ENCODE results near the gene TMEM145.

The TMEM145 gene

DNA sequence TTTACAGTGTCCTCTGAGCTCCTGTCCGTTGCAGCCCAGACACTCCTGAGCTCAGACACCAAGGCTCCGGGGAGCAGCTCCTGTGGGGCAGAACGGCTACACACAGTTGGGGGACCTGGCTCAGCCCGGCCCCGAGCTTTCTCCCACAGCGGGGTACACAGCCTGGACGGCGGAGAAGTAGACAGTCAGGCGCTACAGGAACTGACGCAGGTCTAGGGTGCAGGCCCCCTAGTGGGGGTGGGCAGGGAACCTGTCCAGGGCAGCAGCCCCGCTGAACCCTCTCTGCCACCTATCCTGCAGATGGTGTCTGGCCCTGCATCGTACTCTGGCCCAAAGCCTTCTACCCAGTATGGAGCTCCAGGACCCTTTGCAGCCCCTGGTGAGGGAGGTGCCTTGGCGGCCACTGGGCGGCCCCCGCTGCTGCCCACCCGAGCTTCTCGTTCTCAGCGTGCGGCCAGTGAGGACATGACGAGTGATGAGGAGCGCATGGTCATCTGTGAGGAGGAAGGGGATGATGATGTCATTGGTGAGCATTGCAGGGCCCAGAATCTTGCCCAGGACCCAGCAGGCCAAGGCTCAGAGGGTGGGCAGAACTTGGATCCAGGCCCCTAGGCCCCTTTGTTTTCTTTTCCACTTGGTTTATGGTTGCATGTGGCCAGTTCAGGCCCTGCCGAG is 24.1 kb upstream of the TMEM145 start:
- no peak for DNase-seq (ENCODE audit: low read depth in 2 of 2)

DNA sequence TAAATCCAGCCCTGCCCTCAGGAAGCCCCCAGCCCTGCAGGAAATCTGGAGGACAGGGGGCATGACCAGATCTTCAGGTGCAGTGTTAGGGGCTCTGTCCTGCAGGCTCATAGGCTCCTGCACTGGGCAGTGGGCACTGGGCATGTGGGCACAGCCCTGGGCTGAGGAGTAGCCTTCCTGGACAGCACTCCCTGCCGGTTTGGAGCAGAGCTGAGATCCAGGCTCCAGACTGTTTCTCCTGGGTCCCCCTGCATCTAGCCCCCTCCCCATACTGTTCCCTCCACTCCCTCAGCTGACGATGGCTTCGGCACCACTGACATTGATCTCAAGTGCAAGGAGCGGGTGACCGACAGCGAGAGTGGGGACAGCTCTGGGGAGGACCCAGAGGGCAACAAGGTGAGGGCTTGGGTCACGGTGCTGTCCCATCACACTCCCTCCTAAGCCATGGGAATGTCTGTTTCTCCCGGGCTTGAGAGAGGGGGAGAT is 23.5 kb upstream of the TMEM145 start:
- no peak for DNase-seq (ENCODE audit: low read depth in 2 of 2)

DNA sequence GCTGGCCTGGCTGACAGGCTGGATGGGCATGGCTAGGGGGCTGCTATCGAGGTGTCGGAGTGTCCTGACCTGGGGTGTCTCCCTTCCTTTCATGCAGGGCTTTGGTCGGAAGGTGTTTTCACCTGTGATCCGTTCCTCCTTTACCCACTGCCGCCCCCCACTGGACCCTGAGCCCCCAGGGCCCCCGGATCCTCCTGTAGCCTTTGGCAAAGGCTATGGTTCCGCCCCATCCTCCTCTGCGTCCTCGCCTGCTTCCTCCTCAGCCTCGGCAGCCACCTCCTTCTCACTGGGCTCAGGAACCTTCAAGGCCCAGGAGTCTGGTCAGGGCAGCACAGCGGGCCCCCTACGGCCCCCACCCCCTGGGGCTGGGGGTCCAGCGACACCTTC is 23.0 kb upstream of the TMEM145 start:
- no peak for DNase-seq (ENCODE audit: low read depth in 2 of 2)

DNA sequence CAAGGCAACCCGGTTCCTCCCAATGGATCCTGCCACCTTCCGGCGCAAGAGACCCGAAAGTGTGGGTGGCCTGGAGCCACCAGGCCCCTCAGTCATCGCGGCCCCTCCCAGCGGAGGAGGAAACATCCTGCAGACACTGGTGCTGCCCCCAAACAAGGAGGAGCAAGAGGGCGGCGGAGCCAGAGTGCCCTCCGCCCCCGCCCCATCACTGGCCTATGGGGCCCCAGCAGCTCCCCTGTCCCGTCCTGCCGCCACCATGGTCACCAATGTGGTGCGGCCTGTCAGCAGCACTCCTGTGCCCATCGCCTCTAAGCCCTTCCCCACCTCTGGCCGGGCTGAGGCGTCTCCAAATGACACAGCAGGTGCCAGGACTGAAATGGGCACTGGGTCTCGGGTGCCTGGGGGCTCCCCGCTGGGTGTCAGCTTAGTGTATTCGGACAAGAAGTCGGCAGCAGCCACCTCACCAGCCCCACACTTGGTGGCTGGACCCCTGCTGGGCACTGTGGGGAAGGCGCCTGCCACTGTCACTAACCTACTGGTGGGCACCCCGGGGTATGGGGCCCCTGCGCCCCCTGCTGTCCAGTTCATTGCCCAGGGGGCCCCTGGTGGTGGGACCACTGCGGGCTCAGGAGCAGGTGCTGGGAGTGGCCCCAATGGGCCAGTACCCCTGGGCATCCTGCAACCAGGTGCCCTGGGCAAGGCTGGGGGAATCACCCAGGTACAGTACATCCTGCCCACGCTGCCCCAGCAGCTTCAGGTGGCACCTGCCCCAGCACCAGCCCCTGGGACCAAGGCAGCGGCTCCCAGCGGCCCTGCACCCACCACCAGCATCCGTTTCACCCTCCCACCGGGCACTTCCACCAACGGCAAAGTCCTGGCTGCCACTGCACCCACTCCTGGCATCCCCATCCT is 22.3 kb upstream of the TMEM145 start:
- no peak for DNase-seq (ENCODE audit: low read depth in 2 of 2)

DNA sequence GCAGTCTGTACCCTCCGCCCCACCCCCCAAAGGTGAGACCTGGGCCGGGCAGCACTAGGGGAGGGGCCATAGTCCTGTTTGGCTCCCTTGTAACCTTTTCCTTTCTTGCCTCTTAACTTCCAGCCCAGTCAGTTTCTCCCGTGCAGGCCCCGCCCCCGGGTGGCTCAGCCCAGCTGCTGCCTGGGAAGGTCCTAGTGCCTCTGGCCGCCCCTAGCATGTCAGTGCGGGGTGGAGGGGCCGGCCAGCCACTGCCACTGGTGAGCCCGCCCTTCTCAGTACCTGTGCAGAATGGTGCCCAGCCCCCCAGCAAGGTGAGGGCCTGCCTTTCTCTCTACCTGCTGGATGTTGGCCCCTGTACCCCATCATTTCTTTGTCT is 21.7 kb upstream of the TMEM145 start:
- DNase-seq (ENCODE audit: low read depth in 2 of 2), result no peak

DNA sequence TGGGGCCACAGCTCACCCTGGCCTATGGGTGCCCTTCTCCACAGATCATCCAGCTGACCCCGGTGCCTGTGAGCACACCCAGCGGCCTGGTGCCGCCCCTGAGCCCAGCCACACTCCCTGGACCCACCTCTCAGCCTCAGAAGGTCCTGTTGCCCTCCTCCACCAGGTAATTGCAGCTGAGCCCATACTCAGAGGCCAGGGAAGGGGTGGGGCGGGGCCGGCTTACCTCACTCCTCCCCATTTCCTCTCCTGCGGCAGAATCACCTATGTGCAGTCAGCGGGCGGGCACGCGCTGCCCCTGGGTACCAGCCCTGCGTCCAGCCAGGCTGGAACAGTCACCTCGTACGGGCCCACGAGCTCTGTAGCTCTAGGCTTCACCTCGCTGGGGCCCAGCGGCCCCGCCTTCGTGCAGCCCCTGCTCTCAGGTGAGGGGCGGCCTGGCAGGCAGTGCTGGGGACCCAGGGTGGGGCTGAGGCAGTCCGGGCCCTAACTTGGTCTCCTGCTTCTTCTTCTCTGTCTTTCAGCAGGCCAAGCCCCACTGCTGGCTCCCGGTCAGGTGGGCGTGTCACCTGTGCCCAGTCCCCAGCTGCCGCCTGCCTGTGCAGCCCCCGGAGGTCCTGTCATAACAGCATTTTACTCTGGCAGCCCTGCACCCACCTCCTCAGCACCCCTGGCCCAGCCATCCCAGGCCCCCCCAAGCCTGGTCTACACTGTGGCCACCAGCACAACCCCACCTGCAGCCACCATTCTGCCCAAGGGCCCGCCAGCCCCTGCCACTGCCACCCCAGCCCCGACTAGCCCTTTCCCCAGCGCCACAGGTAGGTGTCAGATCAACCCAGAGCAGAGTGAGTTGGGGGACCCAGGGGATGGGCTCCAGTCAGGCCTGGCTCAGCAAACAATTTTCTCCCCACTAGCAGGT is 20.8 kb upstream of the TMEM145 start:
- DNase-seq (ENCODE audit: low read depth in 2 of 2), result no peak

DNA sequence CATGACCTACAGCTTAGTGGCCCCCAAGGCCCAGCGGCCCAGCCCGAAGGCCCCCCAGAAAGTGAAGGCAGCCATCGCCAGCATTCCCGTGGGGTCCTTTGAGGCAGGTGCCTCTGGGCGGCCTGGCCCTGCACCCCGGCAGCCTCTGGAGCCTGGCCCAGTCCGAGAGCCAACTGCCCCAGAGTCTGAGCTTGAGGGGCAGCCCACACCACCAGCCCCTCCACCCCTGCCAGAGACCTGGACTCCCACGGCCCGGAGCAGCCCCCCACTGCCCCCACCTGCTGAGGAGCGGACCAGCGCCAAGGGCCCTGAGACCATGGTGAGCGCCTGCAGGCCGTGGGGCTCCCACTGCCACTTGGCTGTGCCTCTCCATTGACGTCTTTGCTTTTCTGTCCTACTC is 20.1 kb upstream of the TMEM145 start:
- DNase-seq (ENCODE audit: low read depth in 2 of 2), result no peak

DNA sequence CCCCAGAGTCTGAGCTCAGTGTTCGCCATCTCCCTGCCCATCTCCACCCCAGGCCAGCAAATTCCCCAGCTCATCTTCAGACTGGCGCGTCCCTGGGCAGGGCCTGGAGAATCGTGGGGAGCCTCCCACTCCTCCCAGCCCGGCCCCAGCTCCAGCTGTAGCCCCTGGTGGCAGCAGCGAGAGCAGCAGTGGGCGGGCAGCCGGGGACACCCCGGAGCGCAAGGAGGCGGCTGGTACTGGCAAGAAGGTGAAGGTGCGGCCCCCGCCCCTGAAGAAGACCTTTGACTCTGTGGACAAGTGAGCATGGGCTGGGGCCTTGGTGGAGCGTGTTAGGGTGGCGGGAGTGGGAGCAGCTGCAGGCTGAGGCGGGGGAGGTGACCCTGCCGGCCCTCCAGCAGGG is 19.6 kb upstream of the TMEM145 start:
- no peak for DNase-seq (ENCODE audit: low read depth in 2 of 2)

DNA sequence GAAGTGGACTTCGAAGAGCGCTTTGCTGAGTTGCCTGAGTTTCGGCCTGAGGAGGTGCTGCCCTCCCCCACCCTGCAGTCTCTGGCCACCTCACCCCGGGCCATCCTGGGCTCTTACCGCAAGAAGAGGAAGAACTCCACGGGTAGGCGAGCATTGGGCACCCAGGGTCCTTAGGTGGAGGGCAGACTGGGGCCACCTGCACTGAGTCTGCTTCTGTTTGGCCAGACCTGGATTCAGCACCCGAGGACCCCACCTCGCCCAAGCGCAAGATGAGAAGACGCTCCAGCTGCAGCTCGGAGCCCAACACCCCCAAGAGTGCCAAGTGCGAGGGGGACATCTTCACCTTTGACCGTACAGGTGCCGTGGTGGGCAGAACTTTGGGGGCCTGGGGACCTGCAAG is 19.2 kb upstream of the TMEM145 start:
- no peak for DNase-seq (ENCODE audit: low read depth in 2 of 2)

DNA sequence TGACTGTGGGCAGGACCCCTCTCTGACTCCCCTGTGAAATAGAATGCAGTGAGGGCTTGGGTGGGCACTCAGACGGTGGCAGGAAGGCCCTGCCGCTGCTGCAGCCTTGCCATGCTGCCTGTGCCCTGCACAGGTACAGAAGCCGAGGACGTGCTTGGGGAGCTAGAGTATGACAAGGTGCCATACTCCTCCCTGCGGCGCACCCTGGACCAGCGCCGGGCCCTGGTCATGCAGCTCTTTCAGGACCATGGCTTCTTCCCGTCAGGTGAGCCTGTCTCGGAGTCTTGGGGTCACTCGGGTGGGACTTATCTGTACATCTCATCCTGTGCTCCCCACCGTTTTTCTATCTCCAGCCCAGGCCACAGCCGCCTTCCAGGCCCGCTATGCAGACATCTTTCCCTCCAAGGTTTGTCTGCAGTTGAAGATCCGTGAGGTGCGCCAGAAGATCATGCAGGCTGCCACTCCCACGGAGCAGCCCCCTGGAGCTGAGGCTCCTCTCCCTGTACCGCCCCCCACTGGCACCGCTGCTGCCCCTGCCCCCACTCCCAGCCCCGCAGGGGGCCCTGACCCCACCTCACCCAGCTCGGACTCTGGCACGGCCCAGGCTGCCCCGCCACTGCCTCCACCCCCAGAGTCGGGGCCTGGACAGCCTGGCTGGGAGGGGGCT is 18.5 kb upstream of the TMEM145 start:
- no peak for DNase-seq (ENCODE audit: low read depth in 2 of 2)

DNA sequence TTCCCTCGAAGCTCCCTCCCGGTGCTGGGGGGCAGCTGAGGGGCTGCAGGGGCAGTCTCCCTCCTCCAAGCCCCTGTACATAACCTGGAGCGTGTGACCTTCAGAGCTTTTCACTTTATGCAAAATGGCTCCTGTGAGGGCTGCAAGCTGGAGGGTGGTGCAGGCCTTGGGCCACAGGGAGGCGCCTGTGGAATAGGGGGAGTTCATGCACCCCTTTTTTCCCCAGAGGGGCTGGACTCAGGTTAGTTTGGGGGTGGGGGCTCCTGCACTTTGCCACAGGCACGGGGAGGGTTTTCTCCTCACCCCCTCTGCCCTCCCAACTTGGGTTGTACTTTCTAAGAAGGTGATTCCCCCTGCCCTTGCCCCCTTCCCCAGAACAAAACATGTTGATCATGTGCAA is 17.8 kb upstream of the TMEM145 start:
- DNase-seq (ENCODE audit: low read depth in 2 of 2), result no peak

DNA sequence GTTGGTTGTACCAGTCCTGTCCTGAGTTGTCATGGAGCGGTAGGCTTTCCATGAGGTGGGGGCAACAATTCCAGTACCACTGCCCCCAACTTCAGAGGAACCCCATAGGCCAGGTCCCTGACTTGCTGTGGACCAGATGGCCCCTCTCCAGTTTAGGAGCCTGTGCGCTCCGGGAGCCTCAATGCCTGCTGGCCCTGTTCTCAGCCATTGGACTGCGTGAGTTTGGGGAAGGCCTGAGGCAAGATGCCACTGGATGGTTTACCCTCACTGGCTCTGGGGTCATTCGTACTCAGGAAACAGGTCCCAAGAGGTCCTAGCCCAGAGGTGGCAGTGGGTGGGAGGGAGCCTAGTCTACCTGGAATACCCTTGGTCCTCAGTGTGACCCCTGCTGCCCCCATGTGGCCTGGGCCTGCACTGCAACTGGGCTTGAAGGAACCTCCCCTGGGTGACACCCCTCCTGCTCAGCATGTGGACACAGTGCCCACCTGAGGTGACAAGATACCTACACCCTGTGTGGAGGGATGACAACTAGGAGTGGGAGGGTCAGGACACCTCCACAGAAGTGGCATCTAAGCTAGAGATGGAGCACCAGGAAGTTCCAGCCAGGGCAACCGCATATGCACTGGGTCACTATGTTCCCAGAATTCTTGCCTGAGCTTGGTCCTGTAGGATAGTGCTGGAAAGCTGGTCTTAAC is 17.1 kb upstream of the TMEM145 start:
- DNase-seq (ENCODE audit: low read depth in 2 of 2), result no peak

DNA sequence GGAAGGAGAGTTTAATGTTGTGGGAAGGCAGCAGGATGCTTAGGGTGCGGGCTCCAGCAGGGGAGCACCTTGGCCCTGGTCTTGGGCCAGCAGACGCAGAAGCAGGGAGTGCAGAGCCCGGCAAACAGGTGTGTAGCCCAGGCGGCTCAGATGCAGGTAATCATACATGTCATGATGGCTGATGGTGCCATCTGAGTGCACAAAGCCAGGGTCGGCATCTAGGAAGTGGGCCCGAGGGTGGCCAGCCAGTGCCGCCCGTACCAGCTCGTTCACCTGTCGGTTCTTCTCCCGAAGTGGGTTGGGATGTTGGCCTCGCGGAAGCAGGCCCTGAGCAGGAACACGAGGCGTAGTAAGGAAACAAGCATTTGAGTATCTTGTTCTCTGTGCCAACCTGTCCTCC is 16.1 kb upstream of the TMEM145 start:
- DNase-seq (ENCODE audit: low read depth in 2 of 2), result no peak

DNA sequence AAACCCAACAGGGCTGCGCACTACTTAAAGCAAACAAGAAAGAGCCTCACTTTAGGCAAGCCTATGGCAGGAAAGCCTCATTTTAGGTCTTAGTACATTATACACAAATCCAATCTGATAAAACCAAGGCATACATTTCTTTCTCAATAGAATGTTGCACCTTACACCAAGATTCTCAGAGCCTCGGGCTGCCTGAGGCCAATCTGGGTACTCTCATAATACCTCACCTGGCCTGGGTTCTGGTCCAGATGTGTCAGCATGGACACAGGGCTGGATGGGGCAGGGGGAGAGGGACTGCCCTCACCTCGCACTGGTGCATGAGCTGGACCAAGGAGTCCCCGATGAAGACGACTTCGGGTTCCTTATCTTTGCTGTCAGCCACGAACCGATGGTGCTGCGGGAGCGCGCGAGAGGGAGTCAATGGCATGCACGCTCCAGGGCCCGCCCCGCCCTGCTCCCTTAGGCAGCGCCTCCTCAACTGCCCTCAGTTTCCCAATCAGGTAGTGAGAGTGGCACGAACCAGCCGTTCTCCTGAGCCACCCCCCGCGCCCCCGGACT is 11.4 kb upstream of the TMEM145 start, which contains the start of gene PRR19:
PRR19 (plus strand) TSS at position 487 of the 558 bp plus-strand sequence. CDS start 7,453 bp downstream, outside the sequence.
- DNase-seq (ENCODE audit: low read depth in 2 of 2), result no peak

DNA sequence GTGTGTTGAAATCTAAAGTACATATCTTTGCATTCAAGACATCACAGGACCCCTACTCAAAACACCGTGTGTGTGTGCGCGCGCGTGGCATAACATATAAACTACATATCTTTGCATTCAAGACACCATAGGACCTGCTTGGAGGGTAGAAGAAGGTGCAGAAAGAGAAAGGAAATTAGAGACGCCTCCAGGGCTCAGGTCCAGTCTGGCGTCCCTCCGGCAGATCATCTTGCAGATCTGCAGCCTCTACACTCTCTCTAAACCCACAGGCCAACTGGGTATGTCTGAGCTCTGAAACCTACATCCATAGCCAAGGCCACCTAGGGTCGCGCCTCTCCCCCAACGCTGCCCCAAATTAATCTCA is 10.0 kb upstream of the TMEM145 start:
- DNase-seq (ENCODE audit: low read depth in 2 of 2), result no peak

DNA sequence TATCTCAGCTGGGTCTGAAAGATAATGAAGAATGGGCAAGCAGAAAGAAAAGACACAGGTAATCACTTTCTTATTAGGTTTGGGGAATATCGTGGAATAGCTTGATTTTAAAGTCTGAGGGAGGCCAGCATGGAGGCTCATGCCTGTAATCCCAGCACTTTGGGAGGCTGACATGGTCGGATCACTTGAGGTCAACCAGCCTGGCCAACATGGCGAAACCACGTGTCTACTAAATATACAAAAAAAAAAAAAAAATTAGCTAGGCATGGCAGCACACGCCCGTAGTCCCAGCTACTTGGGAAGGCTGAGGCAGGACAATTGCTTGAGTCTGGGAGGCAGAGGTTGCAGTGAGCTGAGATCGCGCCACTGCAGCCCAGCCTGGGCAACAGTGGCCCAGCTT is 9.2 kb upstream of the TMEM145 start:
- no peak for DNase-seq (ENCODE audit: low read depth in 2 of 2)

DNA sequence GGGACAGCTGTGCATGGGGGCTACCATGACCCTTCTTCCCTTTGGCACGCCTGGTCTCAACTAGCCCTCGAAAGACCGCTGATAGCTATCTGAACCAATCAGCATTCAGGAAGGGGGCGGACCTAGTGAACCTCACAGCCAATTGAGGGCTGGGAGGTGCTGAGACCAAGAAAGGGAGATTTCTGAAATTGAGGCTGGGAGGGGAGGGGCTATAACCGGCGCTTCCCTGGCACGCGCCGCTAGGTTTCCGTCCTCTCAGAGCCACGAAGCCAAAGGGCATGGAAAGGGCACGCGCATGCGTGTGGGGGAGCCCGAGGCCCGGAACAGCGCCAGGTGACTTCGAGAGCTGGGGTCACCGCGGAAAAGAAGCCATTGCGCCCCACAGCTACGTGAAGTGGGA is 6.5 kb upstream of the TMEM145 start:
- no peak for DNase-seq (ENCODE audit: low read depth in 2 of 2)

DNA sequence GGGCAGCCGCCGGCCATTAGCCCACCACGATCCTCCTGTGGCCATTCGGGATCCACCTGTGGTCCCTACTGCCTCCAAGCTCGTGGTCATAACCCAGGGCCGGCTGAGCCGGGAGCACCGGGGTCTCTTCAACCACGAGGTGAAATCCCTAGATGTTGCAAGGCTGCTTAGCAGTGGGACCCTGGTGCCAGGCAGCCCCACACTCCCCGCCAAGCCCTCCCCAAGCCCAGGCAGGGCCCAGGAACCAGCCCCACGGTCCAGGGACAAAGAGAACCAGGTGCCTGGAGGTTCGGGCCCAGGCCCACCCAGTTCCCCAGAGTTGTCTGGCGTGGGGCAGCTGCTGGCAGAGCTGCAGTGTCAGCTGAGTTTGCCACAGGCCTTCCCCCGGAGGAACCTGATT is 3.4 kb upstream of the TMEM145 start:
- no peak for DNase-seq (ENCODE audit: low read depth in 2 of 2)

DNA sequence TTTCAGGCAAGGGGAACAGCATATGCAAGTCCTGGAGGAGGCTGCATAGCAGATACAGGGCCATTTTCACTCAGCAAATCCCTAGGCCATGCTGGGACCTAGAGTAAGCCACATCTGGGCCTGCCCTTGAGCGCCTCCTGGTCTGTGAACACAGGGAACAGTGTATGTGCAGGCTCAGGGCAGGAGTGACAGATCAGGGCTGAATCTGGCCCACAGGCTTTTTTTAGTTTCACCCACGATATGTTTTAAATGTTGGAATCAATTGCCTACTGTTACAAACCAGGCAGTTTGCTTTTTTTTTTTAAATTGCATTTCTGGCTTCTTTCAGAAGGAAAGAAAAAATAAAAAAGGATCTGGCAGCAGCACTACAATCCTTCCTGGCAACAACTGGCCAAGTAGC is 1.5 kb upstream of the TMEM145 start:
- no peak for DNase-seq (ENCODE audit: low read depth in 2 of 2)

DNA sequence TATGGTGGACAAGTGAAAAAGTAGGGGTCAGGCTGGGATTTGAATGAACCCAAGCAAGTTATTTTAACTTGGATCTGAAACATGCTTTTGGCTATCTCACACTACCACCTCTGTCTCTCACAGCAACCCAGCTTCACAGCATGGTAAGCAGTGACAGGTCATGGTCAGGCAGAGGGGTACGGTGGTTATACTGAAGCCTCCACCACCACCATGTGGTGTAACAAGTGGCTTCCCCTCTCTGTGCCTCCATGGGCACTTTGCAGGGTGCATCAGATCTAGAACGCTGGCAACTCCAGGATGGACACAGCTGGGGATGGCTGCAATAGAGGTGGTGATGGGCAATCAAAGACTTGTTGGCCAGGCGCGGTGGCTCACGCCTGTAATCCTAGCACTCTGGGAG is 739 bp upstream of the TMEM145 start:
- no peak for DNase-seq (ENCODE audit: low read depth in 2 of 2)
